HG03108 (cell line): ENCODE data around the gene IL15.
A peak's percentile ranks its signal among the peaks of the same experiment; 100 is the strongest.
"Not testable (repeated sequence)": the region's sequence is repeated elsewhere in the genome, so short reads cannot be mapped to it uniquely, and the experiment has no call there.

Source experiments
- ATAC-seq: cut with Tn5 transposase; IDR thresholded peaks from one replicate; pipeline ENCODE4 v1.9.1; 2021; ENCODE audit warnings: moderate library complexity; ENCODE audit not compliant: unreplicated experiment

Gene IL15, protein sequence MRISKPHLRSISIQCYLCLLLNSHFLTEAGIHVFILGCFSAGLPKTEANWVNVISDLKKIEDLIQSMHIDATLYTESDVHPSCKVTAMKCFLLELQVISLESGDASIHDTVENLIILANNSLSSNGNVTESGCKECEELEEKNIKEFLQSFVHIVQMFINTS

DNA sequence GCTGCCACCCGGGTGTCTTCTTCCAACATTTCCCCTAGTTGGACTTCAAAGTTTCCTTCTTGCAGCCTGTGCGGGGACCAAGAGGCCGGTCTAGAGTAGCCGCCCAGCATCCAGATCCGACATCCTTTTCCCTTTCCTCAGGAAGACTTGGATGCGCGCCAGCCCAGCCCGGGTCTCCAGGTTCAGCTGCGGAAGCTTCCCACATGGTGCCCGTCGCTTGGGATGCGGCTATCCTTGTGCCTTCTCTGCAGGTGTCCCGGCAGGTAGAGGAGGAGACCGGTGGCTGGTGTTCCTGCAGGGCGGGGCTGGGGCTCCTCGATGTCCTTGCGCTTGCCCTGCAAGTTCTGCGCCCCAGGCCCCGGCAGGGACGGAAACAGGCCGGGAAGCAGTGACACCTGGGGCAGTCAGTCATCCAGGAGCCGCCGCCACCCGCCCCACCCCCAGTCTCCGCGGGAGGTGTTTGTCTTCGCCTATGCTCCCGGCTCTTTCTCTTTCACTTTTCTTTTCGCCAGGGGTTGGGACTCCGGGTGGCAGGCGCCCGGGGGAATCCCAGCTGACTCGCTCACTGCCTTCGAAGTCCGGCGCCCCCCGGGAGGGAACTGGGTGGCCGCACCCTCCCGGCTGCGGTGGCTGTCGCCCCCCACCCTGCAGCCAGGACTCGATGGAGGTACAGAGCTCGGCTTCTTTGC, at the start of gene IL15:
IL15 (plus strand) TSS at position 502 of the 689 bp plus-strand sequence. CDS start 82,882 bp downstream, outside the sequence.
- peak; percentile 61 for ATAC-seq

DNA sequence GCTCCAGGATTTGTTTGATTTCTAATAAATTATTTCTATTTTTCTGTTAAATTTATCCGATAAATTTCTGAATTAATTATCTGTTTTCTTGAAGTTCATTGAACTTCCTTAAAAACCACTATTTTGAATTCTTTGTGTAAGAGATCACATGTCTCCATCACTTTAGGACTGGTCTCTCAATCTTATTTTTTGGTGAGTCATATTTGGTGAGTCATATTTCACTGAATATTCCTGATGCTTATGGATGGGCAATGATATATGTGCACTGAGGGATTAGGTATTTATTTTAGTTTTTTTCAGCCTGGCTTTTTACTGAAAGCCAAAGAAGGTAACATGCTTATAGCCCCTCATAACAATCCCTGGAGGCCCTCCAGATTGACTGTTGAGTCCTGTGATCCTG, 48.5 kb upstream of the IL15 start:
- ATAC-seq, result no peak

DNA sequence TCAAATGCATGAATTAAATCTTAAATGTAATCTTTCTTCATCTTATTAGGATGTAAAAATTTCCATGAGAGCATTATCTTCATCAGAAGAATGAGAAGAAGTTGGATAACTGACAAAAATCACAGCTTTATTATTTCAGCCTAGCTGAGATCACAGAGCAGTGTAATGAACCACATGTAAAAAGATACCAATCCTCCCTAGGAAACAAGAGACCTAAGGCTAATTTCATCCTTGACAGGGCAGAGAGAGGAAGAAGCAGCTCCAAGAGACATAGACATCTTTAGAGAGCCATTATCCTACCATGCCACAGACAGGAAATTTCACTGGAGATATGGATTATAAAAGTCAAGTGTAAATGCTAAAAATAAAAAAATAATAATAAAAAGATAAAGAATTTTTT, 40.9 kb upstream of the IL15 start:
- ATAC-seq, result no peak

DNA sequence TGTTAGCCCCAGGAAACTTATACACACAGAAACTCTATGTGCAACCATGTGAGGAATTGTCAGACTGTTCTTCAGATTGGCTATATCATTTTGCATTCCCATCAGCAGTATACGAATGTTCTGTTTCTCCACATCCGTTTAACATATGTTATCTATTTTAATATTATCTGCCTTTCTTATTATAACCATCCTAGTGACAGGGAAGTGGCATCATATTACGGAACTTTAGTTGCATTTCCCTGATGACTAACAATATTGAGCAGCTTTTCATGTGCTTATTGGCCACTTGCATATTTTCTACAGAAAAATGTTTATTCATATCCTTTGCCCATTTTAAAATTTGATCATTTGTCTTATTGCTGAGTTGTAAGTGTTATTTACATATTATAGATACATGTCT, 36.5 kb upstream of the IL15 start:
- no peak for ATAC-seq

DNA sequence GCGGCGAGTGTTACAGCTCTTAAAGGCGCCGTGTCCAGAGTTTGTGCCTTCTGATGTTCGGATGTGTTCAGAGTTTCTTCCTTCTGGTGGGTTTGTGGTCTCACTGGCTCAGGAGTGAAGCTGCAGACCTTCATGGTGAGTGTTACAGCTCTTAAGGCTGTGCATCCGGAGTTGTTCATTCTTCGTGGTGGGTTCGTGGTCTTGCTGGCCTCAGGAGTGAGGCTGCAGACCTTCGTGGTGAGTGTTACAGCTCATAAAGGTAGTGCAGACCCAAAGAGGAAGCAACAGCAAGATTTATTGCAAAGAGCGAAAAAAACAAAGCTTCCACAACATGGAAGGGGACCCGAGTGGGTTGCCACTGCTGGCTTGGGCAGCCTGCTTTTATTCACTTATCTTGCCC, 31.7 kb upstream of the IL15 start:
- ATAC-seq, result not testable (repeated sequence)

DNA sequence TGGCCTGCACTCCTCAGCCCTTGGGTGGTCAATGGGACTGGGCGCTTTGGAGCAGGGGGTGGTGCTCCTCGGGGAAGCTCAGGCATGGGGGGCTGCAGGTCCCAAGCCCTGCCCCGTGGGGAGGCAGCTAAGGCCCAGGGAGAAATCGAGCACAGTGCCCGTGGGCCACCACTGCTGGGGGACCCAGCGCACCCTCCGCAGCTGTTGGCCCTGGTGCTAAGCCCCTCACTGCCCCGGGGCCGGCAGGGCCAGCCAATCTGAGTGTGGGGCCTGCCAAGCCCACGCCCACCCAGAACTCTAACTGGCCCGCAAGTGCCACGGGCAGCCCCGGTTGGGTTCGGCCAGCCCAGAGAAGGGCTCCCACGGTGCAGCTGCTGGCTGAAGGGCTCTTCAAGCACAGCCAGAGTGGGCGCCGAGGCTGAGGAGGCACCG, 30.9 kb upstream of the IL15 start:
- ATAC-seq, result no peak

DNA sequence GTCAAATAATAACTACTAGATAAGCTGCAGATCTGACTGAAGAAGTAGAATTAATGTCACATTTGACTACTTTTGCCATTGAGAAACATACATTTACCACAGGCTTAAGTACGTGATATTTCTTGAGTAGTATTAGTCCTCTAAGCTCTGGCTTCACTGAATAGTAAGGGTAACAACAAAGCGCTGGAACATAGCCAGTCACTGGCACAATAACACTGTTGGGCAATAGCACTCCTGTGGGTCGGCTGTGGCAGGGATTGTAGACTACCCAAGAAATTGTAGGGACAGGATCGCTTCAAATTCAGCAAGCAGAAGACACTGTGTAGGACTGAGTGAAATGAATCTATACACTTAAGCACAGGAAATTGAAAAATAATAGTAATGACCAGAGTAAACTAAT, 27.1 kb upstream of the IL15 start:
- ATAC-seq, result no peak

DNA sequence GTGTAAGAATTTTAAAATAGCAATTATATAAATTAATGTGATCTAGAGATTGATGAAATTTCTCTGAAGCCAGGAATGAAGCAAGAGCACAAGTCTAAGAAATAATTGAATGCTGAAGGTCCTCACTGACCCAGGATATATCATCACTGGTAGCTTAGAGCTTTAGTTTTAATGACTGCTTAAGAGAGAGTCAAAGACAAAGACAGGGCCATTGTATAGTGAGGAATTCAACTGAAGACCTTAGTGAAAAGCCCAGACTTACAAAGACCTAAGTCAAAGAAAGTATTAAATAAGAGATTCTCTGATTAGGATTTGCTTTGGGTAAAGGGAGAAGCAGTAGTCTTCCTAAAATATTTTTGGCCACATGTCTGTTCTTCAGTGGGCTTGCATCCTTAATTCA, 26.0 kb upstream of the IL15 start:
- no peak for ATAC-seq

DNA sequence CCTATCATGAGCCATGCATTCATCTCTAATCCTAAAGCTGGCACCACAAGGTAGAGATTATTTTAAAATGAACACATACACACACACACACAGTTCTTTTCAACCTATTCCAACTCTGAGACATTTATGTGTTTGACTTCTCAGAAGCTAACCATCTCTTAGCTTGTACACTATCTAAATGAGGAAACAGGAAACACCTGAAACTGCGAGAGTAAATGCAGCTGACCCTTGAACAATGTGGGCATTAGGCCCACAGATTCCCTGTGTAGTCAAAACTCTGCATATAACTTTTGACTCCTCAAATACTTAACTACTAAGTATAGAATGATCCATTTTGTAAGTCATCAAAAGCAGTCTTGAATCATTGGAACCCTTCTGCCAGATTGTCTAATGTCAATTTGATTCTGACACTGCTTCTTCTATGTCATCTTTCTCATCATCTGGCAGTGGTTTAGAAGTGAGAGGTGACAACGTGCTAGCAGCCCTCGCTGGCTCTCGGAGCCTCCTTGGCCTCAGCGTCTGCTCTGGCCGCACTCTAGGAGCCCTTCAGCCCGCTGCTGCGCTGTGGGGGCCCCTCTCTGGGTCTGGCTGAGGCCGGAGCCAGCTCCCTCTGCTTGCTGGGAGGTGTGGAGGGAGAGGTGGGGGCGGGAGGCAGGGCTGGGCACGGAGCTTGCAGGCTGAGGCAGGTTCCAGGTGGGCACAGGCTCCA, 21.4 kb upstream of the IL15 start:
- no peak for ATAC-seq

DNA sequence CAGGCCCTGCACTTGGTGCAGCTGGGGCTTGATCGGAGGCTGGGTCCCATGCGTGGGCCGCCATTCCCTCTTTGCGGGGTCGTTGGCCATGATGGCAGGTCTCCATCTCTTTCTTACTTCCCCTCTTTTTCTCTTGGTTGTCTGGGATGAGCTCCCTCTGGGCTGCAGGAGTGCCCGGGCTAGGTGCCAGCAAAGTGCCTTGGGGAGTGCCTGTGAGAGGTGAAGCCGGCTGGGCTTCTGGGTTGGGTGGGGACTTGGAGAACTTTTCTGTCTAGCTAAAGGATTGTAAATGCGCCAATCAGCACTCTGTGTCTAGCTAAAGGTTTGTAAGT, 20.8 kb upstream of the IL15 start:
- not testable (repeated sequence) for ATAC-seq

DNA sequence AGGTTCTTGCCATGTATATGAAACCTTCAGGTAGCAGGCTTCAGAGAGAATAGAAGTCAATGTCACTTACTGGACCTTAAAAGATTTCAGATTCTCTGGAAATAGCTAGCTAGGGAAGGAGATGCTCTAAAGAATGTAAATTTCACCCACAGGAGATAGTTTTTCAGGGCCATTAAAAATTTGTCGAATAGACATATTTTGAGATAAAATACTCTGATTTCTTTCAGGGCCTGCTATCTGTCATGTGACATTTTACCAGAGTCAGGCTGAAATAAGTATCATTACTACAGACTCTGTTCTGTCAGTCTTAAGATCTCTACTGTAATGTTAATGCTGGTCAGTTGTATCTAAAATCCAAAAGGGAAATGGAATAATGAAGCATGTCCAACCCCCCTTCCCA, 15.7 kb upstream of the IL15 start:
- no peak for ATAC-seq

DNA sequence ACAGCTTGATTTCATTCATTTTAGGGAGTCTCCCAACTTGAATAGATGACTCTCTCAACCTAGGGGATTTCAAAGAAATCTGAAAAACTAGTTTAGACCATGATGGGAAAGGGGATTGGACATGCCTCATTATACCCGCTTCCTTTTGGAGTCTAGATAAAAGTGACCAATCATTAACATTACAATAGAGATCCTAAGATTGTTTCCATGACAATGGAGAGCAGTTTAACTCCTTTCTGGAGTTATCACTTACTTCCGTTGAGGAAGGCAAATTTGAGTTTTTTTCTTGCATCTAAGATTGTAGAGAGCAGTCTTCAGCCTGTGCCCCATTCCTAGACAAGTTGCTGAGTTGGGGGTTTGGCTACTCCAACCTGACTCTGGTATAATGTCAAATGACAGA, 11.4 kb upstream of the IL15 start:
- no peak for ATAC-seq

DNA sequence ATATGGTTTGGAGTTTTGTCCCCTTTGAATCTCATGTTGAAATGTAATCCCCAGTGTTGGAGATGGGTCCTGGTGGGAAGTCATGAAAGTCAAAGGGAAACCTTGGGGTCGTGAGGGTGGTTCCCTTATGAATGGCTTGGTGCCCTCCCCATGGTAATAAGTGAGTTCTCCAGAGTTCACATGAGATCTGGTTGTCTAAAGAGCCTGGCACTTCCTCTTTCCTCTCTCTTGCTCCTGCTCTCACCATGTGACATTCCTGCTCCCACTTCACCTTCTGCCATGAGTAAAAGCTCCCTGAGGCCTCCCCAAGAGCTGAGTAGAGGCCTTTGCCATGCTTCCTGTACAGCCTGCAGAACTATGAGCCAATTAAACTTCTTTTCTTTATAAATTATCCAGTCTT, 5.5 kb upstream of the IL15 start:
- no peak for ATAC-seq

DNA sequence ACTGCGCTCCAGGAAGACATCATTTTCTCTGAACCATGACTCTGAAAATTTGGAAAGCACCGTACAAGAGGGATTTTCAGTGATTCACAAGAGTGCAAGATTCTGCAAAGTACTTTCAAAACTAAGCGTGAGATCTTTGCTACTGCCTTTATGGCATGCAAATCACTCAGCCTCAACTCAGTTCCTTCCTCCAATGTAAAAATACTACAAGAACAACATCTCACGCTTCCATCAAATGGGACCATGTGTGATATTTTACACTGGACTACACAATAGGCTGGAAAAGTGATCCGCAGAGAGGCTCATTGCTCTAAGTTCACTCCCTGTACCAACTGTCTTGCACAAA, 674 bp upstream of the IL15 start:
- peak; percentile 36 for ATAC-seq

DNA sequence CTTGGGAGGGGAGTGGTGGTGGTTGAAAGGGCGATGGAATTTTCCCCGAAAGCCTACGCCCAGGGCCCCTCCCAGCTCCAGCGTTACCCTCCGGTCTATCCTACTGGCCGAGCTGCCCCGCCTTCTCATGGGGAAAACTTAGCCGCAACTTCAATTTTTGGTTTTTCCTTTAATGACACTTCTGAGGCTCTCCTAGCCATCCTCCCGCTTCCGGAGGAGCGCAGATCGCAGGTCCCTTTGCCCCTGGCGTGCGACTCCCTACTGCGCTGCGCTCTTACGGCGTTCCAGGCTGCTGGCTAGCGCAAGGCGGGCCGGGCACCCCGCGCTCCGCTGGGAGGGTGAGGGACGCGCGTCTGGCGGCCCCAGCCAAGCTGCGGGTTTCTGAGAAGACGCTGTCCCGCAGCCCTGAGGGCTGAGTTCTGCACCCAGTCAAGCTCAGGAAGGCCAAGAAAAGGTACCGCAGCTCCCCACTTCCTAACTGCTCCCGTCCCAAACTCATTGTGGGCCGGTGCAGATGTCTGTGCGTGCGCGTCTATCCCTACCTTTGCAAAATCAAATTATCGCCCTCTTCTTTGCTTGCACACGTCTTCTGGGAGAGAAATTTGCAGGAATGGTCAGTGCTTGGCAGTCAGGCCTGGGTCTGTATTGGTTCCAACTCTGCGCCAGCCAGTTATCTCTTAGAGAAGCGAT, 533 bp downstream of the IL15 start:
- peak; percentile 42 for ATAC-seq

DNA sequence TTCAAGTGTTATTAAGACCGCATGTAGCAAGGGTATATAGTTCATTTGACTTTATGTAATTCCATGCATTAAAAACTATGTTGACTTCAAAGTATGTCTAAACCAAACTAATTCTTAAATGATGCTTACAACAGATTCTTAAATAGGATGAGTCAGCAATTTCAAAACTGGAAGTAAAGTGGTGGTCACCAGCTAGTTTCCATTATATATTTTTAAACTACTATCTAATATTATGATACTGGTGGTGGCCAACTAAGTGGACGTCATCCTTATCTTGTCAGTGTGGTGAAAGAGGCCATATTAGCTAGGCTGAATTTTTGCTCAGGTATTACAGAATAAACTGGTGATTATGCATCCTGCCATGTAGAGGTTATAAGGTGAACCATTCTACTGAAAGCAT, 1.2 kb downstream of the IL15 start:
- ATAC-seq, result no peak

DNA sequence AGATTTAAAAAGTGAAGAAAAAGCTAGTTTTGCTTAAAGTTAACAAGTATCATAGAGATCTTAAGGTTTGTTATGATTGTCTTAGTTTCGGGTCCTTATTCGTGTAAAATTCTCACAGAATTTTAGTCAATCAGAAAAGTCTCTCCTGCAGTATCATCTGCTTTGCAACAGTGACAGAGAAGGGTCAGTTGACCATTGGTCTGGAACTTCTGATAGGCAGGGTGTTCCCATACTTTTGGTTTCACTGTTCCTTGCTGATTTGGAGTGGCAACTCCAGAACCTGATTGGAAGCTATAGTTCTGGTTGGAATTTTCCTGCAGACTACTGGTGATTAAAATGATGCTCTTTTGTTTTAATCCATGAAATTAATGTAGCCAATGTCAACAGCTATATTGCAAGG, 1.8 kb downstream of the IL15 start:
- ATAC-seq, result no peak

DNA sequence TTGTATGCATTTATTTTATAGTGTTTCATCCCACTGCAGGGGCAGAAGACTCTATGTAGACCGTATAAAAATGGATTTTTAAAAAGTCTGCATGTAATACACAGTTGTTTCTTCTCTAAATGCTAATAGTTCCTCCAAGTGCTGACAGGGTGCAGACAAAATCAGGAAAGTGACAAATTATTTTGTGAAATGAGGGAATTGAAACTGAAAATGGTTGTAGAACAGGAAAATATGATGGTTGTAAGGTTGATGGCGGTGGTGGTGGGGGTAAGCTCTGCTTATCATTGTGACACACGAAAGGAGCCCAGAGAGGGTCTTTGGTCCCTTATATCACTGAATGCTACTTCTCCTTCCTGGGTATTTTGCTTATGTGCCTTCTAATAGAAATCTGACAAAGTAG, 4.3 kb downstream of the IL15 start:
- ATAC-seq, result no peak

DNA sequence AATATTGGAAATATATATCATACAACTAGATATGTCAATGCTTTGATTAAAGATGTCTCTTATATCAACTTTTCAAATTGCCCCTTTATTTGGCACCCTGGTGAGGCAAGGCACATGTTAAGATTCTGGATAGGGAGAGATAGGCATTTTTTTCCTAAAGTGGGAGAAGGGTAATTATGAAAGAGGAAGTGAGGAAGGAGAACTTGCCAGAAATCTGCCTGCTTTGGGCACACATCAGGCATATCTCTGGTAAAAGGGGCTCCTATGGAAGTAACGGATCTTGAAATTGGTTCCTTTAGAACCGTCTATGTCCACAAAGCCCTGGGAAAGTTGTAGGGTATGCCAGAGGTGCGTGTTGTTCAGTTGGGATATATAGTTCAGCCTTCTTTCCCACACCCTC, 5.7 kb downstream of the IL15 start:
- no peak for ATAC-seq

DNA sequence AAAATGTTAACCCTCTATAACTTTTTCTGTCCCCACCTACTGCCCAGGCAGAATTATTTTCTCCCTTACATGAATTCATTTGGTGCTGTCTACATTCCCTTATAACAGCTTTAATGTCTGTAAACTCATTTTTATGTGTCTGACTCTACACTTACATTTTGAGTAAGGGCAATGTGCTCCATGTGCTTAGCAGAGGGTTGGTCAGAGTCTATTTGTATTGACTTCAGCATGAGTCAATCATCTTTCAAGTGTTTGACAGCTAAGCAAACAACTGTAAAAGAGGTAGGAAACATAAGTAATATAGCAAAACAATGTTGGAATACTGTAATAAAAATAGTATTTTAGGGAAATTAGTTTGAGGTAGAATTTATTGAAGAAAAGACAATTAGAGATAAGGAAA, 6.3 kb downstream of the IL15 start:
- ATAC-seq, result no peak

DNA sequence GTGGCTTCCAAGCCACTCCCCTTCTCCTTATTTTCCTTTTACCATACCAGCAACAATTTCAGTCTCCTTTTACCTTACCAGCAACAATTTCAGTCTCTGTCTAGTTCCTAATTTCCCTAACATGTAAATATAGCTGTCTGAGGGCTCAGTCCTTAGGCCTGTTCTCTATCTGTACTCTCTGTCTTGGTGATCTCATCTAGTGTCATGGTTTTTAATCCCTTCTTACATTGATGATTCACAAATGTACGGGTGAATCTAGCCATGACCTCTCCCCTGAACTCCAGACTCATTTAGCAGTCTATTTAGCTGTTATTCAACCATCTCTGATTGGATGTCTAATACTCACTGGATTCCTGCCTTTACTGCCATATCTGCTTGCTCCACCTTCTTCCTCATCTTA, 7.2 kb downstream of the IL15 start:
- no peak for ATAC-seq
